COLO668 (cell line): Measurements from ENCODE around the gene P2RY8.
"Not testable (repeated sequence)": the region's sequence is repeated elsewhere in the genome, so short reads cannot be mapped to it uniquely, and the experiment has no call there.

Experiments used
- DNase-seq: peaks from one replicate; lab custom pipeline; 2025; ENCODE audit not compliant: unreplicated experiment; lab: John Stamatoyannopoulos, UW

The P2RY8 gene

DNA sequence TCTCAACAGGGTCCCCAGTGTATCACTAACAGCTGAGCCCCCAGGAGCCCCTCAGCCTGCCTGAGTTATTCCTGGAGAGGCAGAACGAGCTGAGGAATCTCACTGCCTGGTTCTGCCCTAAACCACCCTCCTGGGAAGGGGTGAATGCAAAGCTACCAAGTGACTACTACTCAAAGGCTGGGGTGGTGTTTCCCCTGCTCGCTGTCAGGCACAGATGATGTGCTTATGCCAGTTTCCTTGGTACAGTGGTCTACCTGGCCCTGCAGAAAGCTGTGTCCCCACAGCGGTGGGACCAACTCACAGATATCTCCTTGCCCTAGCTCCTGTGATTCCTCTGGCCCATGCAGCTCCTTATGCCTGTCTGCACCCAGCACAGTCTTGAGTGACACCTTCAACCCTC is 48.8 kb downstream of the P2RY8 start:
- DNase-seq: no peak

DNA sequence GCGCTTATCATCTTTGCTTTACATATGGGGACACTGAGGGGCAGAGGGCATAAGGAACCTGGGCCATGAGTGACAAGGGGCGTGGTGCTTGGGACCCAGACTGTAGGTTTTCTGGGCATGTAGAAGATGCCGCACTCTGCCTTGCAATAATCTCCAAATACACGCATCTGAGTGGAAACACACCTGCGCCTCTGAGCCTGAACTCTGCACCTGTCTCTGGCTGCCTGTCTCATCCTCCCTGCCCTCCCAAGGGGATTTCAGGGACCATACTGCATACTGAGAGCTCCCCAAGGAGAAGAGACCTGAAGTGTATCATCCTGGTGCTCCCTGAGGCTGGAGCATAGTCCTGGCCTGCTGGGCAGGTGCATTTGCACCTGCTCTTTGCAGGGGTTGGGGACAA is 49.6 kb downstream of the P2RY8 start:
- no peak for DNase-seq

DNA sequence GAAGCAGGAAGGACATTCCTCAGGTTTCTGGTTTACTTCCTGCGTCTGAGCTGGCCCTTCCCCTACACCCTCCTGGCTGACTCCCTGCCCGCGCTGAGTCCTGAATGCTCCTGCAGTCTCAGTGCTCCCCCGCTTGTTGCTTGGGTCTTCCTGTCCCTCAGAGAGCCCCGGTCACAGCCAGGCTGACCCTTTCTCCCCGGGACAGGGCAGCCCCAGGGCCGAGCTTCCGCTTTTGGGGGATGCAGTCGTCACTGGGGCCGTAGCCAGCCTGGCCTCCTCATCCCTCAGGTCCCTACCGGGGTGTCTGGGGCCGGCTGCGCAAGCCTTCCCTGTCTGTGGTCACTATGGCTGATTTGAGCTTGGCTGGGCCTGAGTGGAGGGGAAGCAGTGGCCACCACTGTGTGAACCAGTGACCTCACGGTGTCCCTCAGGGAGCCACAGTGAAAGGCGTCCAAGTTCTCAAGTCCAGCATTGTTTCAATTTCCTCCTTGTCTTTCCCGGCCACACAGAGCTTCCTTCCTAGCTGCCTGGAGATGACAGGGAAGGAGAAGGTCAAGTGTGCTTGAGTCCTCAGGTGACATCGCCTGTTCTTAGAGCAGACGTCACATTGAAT is 50.1 kb downstream of the P2RY8 start:
- DNase-seq: no peak

DNA sequence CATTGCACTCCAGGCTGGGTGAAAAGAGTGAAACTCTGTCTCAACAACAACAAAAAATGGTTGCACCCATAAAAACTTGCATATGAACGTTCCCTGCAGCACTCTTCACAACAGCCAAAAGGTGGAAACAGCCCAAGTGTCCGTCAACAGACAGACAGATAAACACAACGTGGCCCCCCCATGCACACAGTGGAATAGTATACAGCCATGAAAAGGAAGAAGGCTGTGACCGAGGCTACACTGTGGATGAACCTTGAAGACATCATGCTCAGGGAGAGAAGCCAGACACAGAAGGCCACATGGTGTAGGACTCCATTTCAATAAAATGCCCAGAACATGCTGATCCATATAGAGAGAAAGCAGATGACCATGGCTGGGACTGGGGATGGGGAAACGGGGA is 50.8 kb downstream of the P2RY8 start:
- no peak for DNase-seq

DNA sequence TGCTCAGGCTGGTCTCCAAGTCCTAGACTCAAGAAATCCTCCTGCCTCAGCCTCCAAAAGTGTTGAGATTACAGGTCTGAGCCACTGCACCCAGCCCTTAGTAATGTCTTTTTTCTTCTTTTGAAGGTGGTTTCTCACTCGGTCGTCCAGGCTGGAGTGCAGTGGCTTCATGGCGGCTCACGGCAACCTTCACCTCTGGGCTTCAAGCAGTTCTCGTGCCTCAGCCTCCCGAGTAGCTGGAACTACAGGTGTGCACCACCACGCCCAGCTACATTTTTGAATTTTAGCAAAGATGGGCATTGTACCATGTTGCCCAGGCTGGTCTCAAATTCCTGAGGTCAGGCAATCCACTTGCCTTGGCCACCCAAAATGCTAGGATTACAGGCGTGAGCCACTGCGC is 52.0 kb downstream of the P2RY8 start:
- no peak for DNase-seq

DNA sequence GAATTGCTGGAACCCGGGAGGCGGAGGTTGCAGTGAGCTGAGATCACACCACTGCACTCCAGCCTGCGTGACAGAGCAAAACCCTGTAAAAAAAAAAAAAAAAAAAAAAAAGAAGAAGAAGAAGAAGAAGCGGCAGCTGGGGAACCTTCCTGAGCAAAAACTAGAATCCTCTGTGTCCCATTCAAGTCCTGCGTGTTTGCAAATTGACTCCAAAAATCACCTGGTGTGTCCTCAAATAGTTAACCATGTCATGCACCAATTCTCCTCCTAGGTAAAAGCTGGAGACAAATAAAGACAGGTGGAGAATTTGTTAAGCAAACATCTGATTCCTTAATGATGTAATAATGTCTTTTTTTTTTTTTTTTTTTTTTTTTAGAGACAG is 52.4 kb downstream of the P2RY8 start:
- no peak for DNase-seq

DNA sequence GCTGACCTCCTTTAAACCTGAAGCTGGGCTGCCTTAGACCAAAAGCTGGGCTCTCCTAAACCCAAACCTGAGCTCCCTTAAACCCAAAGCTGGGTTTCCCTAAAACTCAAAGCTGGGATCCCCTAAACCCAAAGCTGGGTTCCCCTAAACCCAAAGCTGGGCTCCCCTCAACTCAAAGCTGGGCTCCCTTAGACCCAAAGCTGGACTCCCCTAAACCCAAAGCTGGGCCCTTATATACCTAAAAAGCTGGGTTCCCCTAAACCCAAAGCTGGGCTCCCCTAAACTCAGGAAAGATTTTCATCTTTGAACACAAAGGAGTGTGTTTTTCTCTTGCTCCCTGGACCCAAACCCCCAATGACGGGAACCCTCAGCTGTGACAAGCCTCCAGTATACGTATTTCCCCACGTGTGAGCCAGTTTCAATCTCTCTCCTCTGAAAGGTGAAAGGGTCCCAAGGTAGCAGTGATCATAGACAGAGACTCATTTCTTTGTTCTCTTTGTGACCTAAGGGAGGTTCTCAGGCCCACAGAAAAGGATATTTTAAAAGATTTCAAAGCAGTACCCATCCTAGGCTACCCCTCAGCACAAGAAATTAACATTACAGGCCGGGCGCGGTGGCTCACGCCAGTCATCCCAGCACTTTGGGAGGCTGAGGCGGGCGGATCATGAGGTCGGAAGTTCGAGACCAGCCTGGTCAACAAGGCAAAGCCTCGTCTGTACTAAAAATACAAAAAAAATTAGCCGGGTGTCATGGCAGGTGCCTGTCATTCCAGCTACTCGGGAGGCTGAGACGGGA is 52.9 kb downstream of the P2RY8 start:
- DNase-seq: no peak

DNA sequence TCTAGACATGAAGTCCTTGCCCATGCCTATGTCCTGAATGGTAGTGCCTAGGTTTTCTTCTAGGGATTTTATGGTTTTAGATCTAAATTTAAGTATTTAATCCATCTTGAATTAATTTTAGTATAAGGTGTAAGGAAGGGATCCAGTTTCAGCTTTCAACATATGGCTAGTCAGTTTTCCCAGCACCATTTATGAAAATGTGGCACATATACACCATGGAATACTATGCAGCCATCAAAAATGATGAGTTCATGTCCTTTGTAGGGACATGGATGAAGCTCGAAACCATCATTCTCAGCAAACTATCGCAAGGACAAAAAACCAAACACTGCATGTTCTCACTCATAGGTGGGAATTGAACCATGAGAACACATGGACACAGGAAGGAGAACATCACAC is 54.5 kb downstream of the P2RY8 start:
- DNase-seq: not testable (repeated sequence)

DNA sequence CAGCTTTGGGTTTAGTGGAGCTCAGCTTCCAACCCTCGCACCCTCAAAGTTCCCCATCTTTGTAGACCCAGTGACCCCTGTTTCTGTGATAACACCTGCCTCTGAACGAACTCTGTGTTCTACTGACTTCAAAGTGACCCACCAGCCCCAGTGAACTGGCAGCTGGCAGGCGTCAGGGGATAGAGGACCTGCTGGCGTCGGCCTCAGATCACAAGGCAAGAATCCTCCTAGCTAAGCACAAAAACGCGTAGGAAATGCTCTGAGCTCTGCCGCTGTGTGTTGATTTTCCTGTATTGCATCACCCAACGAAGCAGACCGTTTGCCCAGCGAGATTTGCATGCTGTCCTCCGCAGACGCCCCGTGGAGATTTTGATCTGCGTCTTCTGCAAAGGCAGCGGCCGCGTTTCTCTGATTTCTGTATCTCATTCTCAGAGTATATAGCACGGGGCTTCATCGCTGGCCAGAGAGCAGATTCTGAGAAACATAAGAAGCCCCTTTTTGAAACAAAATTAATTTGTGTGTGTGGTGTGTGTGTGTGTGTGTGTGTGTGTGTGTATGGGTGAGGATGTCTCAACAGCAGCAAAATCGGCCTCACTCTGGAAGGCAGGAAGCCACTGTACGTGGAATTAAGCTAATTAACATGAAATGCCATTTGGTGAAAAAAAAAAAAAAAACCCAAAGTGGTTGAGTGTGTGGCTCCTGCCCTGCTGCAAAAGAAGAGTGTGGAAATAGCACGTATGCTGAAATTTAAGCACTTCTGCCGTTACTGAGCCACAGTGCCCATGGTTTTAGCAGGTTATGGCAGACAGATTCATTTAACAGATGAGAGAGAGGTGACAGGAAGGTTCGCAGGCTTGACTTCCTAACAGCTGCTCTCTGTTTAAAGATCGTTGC is 55.1 kb downstream of the P2RY8 start:
- DNase-seq: no peak

DNA sequence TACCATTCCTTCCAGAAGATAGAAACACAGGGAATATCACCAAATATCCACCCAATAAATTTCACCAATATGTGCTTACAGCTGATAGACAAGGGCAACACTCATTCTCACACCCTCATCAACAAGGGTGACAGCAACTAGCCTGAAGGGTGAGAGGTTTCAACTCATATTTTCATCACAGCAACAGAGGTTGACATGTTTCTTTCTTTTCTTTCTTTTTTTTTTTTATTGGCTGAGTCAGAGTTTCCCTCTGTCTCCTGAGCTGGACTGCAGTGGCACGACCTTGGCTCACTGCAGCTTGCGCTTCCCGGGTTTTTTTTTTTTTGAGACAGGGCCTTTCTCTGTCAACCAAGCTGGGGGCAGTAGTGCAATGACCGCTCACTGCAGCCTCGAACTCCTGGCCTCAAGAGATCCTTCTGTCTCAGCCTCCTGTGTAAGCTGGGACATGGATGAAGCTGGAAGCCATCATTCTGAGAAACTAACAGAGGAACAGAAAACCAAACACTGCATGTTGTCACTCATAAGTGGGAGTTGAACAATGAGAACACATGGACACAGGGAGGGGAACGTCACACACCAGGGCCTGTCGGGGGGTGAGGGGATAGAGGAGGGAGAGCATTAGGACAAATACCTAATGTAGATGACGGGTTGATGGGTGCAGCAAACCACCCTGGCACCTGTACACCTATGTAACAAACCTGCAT is 56.8 kb downstream of the P2RY8 start:
- DNase-seq: no peak

DNA sequence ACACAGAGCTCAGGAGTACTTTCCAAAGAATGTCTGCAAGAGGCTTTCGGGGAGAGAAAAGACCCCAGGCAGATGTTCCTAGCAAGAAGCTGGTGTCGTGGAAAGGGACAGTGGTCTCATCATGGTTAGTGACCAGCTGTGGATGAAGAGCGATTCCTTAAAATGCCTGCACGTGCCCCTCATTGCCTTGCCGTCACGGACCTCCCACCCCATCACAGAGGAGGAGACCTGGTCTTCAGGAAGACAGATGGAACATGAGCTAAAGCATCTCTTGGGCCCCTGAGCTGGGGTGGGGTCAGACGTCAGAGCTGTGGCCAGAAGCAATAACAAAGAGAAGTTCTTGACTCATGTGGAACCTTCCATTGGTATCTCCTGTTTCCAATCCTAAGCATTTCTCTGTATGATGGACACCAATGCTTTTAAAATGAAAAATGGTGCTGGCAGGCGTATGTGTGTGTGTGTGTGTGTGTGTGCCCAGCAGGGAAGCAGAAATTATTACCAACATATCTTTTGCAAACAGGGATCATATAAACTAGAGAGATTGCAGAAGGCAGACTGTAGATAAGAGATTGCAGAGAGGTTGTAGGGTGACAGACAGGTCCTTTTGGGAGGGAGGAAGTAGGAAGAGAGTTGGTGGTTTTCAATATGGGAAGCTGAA is 59.1 kb downstream of the P2RY8 start:
- no peak for DNase-seq

DNA sequence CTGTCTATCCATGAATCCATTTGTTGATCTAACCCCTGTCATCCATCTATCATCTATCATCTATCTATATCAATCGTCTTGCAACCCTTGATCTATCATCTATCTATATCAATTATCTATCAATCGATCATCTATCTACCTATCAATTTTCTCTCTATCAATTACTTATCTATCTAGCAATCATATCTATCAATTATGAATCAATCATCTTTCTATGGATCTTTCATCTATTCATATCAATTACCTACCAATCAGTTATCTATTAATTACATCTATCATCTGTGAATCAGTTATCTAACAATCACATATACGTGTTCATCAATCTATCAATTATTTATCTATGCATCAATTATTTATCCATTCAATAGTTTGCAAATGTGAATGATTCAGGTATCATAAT is 59.8 kb downstream of the P2RY8 start:
- DNase-seq: no peak

DNA sequence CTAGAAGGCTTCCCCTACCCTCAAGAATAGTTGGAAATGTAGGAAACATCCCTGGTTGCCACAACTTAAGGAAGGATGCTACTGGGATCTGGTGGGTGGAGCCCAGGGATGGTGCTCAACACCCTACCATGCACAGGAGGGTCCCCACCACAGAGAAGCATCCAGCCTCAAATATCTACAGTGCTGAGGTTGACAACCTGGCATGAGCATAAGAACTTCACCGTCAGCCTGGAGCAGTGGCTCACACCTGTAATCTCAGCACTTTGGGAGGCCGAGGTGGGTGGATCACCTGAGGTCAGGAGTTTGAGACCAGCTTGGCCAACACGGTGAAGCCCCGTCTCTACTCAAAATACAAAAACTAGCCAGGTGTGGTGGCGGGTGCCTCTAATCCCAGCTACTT is 60.3 kb downstream of the P2RY8 start:
- DNase-seq: no peak

DNA sequence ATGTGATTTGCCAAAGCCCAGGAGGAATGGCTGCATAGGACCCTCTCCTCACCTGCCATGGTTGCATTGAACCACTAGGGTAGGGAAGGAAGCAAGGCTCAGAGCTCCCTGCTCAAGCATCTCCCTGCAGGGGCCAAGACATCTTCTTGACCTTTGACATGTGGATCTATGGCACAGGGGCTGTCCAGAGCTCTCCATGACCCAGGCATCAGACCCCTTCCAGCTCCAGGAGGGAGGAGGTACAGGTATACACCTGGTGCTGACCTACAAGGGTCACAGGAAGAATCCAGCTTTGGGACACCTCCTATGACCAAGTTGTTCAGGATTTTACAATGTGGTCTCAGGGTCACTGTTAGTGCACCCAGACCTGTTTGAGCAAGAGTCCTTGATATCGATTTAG is 61.1 kb downstream of the P2RY8 start:
- no peak for DNase-seq

DNA sequence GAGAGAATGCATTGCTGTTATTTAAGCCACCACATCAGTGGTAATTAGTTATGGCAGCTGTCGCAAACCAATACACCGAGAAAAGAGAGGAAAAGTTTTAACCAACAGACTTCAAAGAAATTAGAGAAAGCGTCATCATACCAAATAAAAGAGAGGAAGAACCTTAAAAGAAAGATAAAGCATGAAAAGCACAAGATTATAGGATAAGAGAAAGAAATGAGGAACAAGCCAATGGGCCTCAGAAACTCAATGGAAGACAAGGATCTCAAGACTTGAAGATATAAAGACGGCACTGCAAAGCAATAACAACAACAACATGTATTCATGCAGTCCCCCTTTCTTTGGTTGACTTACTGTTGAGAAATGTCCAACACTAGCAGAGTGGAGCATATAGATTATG is 61.5 kb downstream of the P2RY8 start:
- no peak for DNase-seq

DNA sequence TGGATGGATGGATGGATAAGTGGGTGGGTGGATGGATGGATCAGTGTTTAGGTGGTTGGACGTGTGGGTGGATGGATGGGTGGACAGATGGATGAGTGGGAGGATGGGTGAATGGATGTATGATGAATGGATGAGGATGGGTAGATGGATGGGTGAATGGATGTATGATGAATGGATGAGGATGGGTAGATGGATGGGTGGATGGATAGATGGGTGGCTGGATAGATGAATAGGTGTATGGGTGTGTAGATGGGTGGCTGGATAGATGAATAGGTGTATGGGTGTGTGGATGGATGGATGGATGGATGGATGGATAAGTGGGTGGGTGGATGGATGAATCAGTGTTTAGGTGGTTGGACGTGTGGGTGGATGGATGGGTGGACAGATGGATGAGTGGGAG is 62.4 kb downstream of the P2RY8 start:
- not testable (repeated sequence) for DNase-seq

DNA sequence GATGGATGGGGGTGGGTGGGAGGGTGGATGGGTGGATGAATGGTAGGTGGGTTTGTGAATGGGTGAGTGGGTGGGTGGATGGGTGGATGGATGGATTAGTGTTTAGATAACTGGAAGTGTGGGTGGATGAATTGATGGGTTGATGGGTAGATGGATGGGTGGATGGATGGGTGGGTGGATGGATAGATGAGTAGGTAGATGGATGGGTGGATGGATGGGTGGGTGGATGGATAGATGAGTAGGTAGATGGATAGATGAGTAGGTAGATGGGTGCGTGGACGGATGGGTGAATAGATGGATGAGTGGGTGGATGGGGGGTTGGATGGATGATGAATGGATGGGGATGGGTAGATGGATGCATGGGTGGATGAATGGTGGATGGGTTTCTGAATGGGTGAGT is 64.0 kb downstream of the P2RY8 start:
- DNase-seq: no peak

DNA sequence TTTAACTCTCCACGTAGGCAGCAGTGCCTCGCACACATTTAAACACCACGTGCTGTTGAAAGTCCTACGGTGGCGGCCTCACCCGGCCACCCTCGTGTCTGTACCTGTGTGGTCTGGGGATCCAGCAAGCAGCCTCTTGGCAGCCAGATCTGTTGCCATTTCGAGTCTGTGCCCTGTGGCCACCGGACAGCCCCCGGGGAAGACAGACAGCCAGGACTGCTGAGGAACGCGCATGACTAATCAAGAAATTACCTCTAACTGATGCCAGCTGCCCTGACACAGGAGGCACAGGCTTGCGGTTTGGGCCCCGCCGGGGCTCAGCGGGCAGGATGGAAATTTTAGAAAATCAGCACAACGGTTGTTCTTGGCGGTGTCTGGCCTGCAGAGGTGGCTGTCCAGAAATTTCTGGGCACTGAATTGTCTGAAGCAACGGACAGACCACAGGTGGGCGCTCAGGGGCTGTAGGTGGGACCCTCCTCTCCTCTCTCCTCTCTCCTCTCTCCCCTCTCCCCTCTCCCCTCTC is 68.7 kb downstream of the P2RY8 start:
- DNase-seq: no peak

DNA sequence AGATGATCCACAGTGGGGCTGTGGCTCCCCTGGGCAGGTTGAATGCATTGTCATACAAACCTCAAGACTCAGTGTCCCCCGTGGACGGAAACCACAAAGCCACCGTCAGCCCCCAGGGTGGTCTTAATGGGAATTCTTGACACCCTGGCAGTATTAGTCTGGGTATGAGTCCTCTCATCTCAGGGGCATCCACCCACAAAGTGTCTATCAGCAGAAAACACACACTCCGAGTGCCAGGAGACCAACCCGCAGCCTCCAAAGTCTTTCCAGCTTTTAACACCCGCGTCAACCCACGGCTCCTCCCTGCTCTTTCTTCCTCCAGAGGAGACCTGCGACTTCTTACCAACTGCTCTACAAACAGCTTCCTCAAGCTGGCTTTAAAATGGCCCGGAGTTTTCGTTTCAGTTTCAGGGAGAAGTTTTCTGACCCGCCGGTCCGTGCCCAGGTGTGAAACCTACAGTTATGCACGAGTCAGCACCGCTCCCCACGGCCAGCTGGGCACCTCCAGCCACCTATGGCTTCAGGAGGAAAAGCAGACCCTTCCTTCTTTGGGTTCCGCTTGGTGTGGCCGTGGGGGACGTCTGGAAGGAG is 69.9 kb downstream of the P2RY8 start:
- DNase-seq: no peak

DNA sequence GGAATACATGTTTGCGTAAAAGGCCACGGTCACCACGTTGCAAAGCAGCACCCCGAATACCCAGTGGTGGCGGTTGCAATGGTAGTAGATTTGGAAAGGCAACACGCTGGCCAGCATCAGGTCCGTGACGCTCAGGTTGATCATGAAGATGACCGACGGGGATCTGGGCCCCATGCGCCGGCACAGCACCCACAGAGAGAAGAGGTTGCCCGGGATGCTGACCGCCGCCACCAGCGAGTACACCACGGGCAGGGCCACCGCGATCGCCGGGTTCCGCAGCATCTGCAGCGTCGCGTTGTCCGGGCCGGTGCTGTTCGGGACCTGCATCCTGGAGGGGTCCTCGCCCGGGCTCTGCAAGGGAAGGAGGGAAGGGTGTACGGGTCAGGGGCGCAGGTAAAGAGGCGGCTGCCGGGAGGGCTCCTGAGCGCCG is 70.7 kb downstream of the P2RY8 start:
- no peak for DNase-seq
